GM19193 (cell line): ENCODE data around the gene IQGAP3.

ENCODE experiments used
- POLR2A ChIP-seq: IDR thresholded peaks from 4 replicates; pipeline ENCODE4 v1.6.1; 2011; ENCODE audit not compliant: insufficient read depth, insufficient read length; ENCODE audit errors: extremely low read depth

IQGAP3 gene

DNA sequence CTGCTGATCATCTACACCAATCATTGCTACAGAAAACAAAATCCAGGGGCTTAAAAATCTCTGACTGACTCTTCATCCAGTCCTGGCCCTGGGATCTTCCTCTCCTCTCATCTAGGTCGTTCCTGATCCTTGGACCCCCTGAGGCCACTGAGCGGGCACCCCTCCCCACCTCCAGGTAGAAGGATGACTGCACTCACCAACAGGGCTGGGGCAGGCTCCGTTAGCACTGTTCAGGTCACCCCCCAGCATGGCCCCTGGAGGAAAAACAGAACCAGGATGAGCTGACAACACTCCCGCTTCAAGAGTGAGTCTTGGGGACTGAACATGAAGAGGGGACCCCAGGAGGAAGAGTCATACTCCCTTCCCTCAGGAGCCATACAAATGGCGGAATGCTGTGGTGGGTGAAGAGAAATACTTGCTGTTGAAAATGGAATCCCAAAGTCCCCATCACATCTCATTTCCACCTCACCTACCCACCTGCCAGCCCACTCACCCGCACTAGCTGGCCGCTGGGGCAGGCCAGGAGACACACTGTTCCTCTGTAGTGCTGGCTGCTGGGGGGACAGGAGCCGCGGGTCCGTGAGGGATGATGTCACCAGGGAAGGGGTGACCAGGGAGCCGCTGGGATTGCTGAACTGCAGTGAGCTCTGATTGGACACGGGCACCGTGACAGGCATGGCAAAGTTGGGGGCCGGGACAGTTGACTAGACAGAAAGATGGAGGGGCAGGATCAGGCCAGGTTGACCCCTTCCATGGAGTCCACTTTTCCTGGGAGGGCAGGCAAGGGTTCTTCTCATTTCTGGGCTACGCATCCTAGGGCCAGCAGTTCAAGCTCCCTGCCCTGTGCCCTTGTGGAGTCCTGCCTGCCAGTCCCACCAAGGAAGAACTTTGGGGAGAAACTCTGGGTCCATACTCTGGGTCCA is 93.0 kb downstream of the IQGAP3 start:
- no peak for TF ChIP-seq POLR2A

DNA sequence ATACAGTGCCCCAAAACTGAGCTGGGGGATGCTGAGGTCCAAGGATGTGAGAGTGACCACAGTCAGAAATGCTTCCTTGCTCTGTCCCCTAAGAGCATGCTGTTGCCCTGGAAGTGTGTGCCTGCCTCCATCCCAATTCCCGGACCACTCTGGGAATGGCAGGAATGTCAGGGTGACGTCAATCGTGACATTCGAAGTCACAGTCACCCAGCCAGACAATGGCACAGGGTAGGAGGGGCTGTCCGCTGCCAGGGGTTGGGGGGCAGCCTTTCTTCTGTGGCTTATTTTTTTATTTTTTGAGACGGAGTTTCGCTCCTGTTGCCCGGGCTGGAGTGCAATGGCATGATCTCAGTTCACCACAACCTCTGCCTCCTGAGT is 94.1 kb downstream of the IQGAP3 start:
- TF ChIP-seq POLR2A = no peak

- TF ChIP-seq POLR2A = no peak
These were observed 94.7 kb downstream of the IQGAP3 start for GRCh38 chr1:156477526-156478249.

GRCh38 chr1:156476501-156477298 is 95.7 kb downstream of the IQGAP3 start:
- TF ChIP-seq POLR2A = no peak

- peak; percentile 24 for TF ChIP-seq POLR2A
These were observed 96.5 kb downstream of the IQGAP3 start for GRCh38 chr1:156475568-156476500.
